PC-9 (cell line): ENCODE results near the gene LRRC39.

Source experiments
- CTCF ChIP-seq: fragments of 200-600 bp; sonication (generic); conservative IDR thresholded peaks from 2 replicates; pipeline ENCODE4 v1.6.1; 2017; ENCODE audit warnings: mixed run types, antibody characterized with exemption, mild to moderate bottlenecking, moderate library complexity
- EZH2 ChIP-seq: fragments of 200-600 bp; sonication (generic); IDR thresholded peaks from 2 replicates; pipeline ENCODE4 v1.8.0; 2017; ENCODE audit warnings: antibody characterized with exemption, low read depth

- TF ChIP-seq CTCF, result no peak
- TF ChIP-seq EZH2, result no peak
These were observed 13.4 kb downstream of the LRRC39 start for GRCh38 chr1:100164702-100165101.
